NCI-H2107 treated with DMSO at 0.1 percent for 48 hours (cell line): ENCODE results near the gene CDT1.
A peak's percentile ranks its signal among the peaks of the same experiment; 100 is the strongest.

Source experiments
- DNase-seq: peaks from one replicate; lab custom pipeline; 2025; ENCODE audit not compliant: unreplicated experiment; lab: John Stamatoyannopoulos, UW

CDT1 gene

DNA sequence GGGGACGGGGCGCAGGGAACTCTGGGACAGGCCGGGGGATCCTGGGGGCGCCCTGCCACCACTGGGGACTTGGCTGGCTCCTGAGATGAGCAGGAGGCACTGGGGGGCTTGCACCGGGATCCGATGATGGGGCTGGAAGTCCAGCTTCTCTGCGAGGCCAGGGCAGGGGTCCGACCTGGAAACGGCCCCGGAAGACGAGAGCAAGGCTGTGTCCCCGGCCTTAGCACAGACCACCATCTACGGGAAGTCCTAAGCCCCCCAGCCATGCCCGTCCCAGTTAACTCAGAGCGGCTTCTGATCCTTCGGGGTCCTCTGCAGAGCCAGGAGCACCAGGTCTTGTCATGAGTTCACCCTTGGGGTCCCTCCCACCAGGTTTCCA lies 573 bp downstream of the CDT1 start:
- no peak for DNase-seq

DNA sequence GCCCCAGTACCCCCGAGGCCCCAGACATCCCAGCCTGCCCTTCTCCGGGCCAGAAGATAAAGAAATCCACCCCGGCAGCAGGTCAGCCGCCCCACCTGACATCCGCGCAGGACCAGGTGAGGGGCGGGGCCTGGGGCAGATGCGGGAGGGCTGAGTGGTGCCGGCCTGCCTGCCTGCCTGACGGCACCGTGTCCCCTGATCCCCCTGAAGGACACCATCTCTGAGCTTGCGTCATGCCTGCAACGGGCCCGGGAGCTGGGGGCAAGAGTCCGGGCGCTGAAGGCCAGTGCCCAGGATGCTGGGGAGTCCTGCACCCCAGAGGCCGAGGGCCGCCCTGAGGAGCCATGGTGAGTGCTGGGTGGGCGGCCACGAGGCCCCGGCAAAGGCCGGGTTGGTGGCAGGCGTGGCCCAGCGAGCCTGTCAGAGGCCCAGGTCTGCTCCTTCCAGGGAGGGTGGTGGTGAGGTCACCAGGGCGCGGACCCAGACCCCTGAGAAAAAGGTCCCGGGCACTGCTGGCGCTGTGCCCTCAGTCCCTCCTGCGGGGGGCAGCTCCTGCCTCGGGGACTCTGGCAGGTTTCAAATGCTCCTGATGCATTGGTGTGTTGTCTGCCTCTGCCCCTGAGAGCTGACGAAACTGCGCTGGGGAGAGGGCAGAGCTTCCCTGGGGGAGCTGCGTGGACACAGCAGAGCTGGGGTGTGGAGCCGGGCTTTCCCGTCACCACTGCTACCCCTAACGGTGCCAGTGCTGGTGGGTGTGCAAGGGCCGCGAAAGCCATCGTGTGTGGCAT lies 1.2 kb downstream of the CDT1 start:
- peak; percentile 39 for DNase-seq

DNA sequence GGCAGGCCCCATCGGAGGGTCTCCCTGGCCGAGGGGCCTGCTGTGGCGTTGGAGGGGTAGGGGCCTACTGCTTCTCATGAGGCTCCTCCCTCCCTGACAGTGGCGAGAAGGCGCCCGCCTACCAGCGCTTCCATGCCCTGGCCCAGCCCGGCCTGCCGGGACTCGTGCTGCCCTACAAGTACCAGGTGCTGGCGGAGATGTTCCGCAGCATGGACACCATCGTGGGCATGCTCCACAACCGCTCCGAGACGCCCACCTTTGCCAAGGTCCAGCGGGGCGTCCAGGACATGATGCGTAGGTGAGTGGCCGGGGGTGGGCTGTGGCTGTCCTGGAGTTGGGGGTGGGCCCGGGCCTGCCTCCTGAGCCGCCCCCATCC lies 1.7 kb downstream of the CDT1 start:
- DNase-seq, result no peak

DNA sequence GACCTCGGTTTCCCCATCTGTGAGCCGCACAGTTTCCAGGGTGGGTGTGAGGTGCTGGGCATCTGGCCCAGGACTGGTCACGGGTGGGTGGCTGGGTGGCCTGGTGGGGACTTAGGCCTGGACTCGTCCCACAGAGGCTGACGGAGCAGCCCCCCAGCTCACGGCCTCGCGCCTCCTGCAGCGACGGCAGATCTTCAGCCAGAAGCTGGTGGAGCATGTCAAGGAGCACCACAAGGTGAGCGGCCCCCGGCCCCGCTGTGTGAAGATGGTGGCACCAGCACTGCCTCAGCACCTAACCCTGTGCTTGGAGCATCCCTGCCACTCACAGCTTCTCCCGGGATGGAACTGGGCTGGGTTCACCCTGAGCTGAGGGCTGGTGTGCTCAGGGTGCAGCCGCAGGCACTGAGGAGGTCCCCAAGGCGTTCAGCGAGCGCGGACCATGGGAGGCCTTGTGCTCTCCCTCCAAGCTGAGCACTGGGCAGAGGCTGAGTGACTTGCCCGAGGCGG lies 2.4 kb downstream of the CDT1 start:
- no peak for DNase-seq

DNA sequence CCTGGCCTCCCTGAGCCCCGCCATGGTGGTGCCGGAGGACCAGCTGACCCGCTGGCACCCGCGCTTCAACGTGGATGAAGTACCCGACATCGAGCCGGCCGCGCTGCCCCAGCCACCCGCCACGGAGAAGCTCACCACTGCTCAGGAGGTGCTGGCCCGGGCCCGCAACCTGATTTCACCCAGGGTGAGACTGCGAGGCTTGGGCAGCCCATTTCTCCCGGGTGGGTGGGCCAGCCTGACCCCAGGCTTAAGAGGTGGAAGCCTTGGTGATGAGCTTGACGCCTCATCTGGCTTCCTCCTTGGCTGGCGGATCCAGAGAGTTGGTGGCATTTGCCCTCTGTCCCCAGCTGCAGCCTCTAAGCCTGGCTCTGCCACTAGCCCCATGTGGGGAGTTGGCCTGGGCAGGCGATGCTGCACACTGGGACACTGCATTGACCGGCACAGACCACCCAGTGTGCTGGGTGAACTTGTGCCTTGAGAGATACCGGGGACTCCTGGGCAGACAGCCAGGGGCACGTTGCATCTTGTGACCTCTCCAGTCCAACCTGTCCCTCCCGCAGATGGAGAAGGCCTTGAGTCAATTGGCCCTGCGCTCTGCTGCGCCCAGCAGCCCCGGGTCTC lies 3.0 kb downstream of the CDT1 start:
- no peak for DNase-seq

DNA sequence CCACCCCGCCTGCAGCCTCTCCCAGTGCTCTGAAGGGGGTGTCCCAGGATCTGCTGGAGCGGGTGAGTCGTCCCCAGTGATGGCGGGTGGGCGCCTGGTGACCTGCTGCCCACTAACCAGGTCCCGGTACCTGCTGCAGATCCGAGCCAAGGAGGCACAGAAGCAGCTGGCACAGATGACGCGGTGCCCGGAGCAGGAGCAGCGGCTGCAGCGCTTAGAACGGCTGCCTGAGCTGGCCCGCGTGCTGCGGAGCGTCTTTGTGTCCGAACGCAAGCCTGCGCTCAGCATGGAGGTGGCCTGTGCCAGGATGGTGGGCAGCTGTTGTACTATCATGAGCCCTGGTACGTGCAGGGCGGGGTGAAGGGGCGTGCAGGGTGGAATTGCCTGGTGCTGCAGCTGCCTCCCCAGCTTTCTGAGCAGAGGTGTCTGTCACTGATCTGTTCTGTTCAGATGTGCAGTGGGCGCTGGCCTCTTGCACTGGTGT lies 3.6 kb downstream of the CDT1 start:
- no peak for DNase-seq

DNA sequence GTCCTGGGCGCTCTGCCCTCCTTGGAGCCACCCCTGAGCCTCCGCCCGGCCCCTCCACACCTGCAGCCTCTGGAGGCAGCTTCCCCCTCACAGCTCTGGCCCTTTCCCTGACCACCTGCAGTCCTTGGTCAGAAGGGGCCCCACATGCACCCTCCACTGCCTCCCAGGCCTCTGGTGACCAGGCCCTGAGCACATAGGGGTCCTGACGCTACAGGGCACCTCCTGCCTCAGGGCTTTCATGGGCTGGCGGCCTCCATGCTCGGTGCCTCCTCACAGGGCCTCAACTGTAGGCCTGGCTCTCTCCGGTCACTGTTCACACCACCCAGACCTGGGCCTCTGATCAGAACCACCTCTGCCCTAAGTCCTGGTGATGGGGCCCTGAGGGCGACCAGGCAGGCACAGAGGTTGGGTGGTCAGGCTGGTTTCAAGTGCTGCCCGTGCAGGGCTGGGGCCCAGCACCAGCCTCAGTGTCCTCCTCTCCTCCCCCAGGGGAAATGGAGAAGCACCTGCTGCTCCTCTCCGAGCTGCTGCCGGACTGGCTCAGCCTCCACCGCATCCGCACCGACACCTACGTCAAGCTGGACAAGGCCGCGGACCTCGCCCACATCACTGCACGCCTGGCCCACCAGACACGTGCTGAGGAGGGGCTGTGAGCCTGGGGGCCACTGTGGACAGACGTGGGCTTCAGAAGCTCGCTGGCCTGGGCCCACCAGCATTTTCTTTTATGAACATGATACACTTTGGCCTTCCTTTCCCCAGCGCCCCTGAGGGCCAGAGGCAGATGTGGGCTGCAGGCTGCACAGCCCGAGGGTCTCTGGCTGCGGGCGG lies 4.3 kb downstream of the CDT1 start:
- no peak for DNase-seq

DNA sequence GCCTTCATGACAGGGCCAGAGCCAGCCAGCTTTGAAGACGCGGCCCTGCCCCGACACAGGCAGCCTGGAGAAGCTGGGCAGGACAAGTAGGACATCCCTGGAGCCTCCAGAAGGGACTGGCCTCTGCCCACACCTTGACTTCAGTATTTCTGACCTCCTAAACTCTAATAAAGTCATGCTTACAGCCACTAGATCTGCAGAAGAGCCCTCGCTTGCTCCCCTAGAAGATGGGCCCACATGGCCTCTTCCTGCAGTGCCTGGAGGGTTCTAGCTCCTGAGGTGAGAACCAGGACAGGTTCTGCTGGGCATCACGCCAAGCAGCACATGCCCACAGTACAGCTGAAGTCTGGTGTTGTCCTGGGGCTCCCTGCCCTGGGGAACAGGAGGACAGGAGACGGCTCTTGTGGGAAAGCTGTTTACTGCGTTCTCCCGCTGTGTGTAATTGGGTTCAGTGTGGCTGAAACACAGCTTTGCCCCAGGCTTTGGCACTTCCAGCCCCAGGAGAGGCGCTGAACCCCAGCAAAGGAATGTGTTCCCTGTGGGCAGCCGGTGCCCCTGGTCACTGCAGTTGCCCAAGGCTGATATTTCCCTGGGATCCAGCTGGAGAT lies 5.6 kb downstream of the CDT1 start:
- no peak for DNase-seq

DNA sequence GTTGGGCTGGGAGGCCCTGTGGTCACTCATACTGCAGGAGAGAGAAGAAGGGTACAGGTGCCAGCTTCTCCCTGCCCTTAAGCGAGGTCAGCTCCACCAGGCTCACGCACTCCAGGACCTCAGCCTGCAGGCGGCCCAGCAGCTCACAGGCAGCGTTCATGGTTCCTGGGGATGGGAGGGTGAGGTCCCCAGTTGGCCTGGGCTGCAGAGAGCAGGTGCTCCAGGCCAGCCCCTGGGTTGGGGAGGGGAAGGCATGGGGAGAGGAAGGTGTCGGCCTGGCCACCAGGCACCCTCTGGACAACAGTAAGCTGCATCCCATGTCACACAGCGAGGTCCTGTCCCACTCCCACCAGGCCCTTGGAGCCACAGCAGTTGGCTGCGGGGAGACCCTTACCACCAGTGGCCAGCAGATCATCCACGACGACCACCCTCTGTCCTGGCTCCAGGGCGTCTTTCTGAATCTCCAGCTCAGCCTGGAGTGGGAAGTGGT lies 6.1 kb downstream of the CDT1 start:
- no peak for DNase-seq

DNA sequence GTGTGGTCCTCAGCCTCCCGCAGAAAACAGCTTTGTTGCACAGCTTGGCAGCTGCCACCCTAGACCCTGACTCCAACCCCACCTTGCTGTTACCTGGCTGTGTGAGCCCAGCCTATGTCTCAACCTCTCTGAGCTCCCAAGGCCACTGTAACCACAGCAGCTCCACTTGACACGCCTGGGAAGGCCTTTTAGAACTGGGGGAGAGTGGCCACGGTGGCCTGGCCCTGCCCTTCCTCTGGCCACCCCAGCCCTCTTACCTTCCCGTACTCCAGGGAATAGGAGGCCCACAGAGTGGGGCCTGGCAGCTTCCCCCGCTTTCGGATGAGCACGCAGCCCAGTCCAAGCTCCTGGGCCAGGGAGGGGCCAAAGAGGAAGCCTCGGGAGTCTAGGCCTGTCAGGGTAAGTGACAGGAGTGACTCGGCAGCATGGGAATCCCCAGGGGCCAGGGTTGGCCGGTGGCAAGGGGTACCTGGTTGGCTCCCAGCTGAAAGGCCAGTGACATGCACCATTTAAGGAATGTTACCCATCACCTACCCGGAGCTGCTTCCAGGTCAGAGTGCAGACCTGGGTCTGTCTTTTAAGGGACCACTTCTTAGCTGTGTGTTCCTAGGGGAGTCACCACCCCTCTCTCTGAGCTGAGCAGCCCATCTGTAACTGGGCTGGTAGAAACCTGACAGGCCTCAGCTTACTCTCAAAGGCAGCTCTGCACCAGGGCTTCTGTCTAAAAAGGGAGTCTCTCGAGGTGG lies 6.8 kb downstream of the CDT1 start:
- no peak for DNase-seq

DNA sequence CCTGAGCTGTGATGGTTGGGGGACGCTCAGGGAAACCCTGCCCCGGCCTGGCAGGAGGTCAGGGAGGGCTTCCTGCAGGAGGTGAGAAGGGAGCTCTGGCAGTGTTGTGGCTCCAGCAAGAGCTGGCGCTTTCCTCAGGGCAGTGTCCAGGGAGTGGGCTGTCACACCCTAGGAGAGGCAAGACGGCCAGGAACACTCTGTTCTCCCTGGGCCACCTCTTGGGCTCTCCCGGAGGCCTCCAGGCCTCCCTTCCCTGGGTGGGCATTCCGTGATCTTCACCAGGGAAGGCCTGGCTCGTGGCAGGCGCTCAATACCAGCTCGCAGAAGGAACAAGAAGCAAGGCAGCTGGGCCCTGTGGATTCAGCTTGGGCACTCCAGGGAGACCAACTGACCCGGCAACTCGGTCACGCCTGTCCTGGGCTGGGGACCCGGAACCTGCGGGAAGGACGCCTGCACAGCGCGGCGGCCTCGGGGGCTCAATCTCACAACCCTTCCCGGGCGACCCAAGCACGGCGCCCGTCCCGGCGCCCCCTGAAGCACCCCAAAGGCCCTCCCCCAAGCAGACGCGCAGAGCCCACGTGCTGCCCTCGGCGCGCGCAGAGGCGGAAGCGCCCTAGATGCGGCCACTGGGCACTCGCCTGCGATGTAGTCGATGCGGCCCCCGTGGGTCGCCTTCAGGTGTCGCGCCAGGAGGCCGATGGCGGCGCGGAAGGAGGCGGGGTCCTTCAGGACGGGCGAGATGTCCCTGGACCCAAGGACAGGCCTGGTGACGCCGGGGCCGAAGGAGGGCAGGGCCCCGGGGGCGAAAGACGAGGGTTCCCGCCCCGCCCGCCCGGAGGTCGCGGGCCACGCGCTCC lies 7.6 kb downstream of the CDT1 start:
- DNase-seq, result no peak

DNA sequence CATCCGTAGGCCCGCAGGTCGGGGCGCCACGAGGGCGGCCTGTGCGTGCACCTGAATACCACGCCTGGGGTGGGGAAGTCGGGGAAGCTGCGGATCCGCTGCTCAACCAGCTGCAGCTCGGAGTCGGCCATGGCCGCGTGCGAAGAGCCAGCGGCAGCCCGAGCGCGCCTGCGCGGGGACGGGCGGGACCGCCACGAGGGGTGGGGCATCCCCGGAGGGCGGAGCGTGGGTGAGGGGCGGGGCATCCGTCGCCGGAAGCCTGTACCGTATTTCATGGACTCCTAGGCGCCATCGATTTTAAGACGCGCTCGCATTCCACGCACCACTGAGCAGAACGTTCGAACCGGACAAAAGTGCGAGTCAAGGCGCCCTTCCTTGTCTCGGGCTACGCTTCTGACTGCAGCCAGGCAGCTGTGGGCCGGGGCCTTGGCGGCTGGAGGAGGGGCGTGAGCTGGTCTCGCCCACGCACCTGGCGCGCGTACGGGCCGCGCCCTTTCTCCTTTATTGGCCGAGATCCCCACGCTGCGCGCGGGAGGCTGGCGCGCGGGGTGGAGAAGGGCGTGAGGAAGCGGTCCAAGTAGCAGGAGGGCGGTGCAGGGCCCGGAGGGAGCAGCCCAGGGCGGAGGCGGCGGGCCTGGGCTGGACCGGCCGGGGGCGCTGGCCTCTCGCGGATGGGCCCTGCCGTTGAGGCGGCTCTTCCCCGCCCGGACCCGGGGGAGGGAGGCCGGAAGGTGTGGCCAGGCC lies 8.4 kb downstream of the CDT1 start, which contains the start of gene APRT:
APRT (minus strand) TSS at position 160 of the 744 bp plus-strand sequence; CDS start at position 131, 29 bp downstream.
- peak; percentile 66 for DNase-seq

DNA sequence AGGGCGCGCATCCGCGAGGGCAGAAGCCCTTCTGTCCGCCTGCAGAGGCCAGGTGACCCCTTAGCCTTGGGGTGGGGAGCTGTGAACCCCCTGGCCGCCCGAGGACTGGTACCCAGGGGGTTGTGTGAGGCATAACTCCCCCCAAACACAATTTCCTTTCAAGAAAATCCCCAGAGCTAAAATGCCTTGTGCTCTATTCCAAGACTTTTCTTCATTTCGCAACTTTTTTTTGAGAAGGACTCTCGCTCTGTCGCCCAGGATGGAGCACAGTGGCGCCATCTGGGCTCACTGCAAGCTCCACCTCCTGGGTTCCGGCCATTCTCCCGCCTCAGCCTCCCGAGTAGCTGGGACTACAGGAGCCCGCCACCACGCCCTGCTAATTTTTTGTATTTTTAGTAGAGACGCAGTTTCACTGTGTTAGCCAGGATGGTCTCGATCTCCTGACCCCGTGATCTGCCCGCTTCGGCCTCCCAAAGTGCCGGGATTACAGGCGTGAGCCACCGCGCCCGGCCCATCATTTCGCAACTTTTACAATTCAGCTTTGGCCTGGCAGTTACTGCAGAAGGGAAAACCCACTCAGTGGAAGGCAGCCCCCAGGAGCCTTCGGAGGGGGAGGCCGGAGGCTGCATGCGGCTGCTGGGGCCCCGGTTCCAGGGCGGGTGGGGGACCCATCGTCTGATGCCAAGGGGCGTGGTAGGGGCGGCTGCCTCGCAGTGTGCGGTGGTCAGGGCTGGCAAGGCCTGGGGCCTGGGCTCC lies 9.1 kb downstream of the CDT1 start:
- no peak for DNase-seq

DNA sequence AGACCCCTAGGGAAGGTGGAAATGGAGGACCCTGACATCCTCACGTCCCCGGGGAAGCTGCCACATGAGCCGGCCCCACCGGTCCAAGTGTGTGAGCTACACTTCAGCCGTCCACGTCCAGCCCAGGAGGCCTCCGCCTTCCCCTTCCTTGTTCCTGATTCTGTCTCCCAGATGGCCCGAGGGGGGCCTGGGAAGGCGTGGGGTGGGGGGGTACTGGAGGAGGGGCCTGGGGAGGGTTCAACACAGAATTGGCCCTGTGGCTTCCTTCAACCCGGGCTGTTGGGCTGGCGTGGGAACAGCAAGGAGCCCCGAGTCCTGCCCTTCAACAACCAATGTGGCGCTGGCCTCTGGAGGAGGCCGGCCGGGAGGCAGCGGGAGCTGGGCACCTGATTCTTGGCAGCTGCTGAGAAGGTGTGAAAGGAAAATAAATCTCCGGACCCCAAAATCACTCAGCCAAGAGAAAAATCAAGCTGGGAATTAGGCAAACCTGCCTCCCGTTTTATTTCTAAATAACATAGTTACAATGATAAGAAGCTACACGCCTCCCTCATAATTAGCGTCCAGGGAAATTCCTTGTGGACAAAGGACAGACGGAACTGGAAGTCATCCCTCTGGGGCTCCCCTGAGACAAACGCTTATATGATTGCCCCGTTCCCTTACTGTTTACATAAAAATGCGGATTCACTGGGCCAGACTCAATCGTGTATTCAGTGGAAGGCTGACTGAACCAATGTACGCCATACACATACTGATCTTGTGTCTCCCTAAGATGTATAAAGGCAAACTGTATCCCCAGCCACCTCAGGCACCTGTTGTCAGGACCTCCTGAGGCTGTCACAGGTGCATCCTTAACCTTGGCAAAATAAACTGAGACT lies 9.9 kb downstream of the CDT1 start:
- no peak for DNase-seq

DNA sequence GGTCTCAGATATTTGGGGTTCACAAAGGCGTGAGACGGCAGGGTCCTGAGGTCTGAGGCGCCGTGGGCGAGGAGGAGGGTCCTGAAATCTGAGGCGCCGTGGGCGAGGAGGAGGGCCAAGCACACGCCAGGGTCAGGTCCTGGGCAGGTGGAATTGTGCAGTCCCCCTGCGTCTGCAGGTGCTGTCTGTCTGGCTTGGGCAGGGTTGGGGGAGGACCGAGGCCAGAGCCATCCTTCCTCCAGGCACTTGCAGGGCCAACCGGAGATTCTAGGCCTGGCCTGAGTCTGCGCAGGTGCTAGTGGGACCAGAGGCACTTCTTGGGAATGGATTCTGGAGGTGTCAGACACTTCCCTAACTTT lies 10.5 kb downstream of the CDT1 start:
- DNase-seq, result no peak

DNA sequence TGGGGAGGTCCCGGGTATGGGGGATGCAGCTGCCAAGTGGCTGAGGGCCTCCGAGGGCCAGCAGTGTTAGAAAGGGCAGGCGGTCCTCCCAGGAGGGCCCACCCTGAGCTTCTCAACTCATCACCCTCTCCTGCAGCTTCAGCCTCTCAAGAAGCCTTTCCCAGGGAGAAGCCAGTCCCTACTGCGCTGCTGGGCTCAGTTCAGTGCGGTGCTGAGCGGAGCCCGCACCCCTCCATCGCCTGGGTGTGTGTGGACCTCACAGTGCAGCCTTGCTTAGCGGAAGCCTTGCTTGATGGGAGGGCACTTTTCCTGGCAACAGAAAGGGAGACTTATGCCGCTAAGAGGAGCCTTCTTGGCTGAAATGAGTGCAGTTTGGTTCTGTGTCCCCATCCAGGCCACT lies 11.6 kb downstream of the CDT1 start:
- DNase-seq, result no peak
